OCI-LY1 (cell line): ENCODE results near the gene GRM7.

ENCODE experiments used
- H2AFZ ChIP-seq: fragments of 200-600 bp; sonication (generic), shearing (Covaris generic); 2 replicates; pipeline ENCODE4 v1.6.0; 2014; ENCODE audit warnings: antibody characterized with exemption, mild to moderate bottlenecking, low read length
- H3F3A ChIP-seq: fragments of 200-600 bp; sonication (generic), shearing (Covaris generic); 2 replicates; pipeline ENCODE4 v1.6.0; 2014; ENCODE audit warnings: mild to moderate bottlenecking, antibody characterized with exemption, low read length, moderate library complexity; ENCODE audit not compliant: insufficient read depth
- H3K27ac ChIP-seq: fragments of 200-600 bp; sonication (generic); 2 replicates; pipeline ENCODE4 v1.5.1; 2014; ENCODE audit warnings: low read length, mixed run types, mild to moderate bottlenecking, low read depth; ENCODE audit not compliant: poor library complexity, severe bottlenecking
- H3K27me3 ChIP-seq: fragments of 200-600 bp; sonication (generic); 2 replicates; pipeline ENCODE4 v1.6.0; 2014; ENCODE audit warnings: antibody characterized with exemption, mild to moderate bottlenecking, low read length, moderate library complexity; ENCODE audit not compliant: insufficient read depth
- H3K36me3 ChIP-seq: fragments of 200-600 bp; sonication (generic); 2 replicates; pipeline ENCODE4 v1.6.1; 2014; ENCODE audit warnings: mild to moderate bottlenecking, antibody characterized with exemption, low read length, moderate library complexity, mixed read lengths; ENCODE audit not compliant: insufficient read depth
- H3K4me1 ChIP-seq: fragments of 200-600 bp; sonication (generic); 2 replicates; pipeline ENCODE4 v1.5.1; 2014; ENCODE audit warnings: mild to moderate bottlenecking, low read length, moderate library complexity; ENCODE audit not compliant: insufficient read depth, severe bottlenecking
- H3K4me2 ChIP-seq: fragments of 200-600 bp; sonication (generic), shearing (Covaris generic); 2 replicates; pipeline ENCODE4 v1.6.1; 2014; ENCODE audit warnings: low read length
- H3K4me3 ChIP-seq: fragments of 200-600 bp; sonication (generic); 2 replicates; pipeline ENCODE4 v1.5.1; 2014; ENCODE audit warnings: low read length, low read depth, mild to moderate bottlenecking, mixed read lengths; ENCODE audit not compliant: poor library complexity, severe bottlenecking
- H3K79me2 ChIP-seq: fragments of 200-600 bp; shearing (Covaris generic); 2 replicates; pipeline ENCODE4 v1.6.1; 2016; ENCODE audit warnings: mixed run types, low read length, mixed read lengths; ENCODE audit not compliant: insufficient read depth
- H3K9ac ChIP-seq: fragments of 200-600 bp; sonication (generic), shearing (Covaris generic); 2 replicates; pipeline ENCODE4 v1.6.1; 2014; ENCODE audit warnings: mild to moderate bottlenecking, low read length, mixed read lengths
- H3K9me2 ChIP-seq: fragments of 200-600 bp; sonication (generic), shearing (Covaris generic); 2 replicates; pipeline ENCODE4 v1.6.1; 2014; ENCODE audit warnings: low read depth, mild to moderate bottlenecking, low read length, mixed read lengths
- H3K9me3 ChIP-seq: fragments of 200-600 bp; shearing (Covaris generic); 2 replicates; pipeline ENCODE4 v1.6.1; 2014; ENCODE audit warnings: low read length, mixed read lengths
- H4K20me1 ChIP-seq: fragments of 200-600 bp; sonication (generic), shearing (Covaris generic); 2 replicates; pipeline ENCODE4 v1.6.0; 2016; ENCODE audit warnings: mild to moderate bottlenecking, low read length; ENCODE audit not compliant: insufficient read depth
- EZH2 ChIP-seq: fragments of 200-600 bp; sonication (generic), shearing (Covaris generic); IDR thresholded peaks from 2 replicates; pipeline ENCODE4 v1.8.0; 2017; ENCODE audit warnings: borderline replicate concordance, mixed run types, mild to moderate bottlenecking, antibody characterized with exemption, low read length, moderate library complexity, mixed read lengths
- TF ChIP-seq, protein P1 (sequence below): fragments of 200-600 bp; sonication (generic), shearing (Covaris generic); IDR thresholded peaks from 2 replicates; pipeline ENCODE4 v1.5.1; 2017; ENCODE audit warnings: mild to moderate bottlenecking, antibody characterized with exemption, low read length, moderate library complexity, mixed read lengths

Gene GRM7

DNA sequence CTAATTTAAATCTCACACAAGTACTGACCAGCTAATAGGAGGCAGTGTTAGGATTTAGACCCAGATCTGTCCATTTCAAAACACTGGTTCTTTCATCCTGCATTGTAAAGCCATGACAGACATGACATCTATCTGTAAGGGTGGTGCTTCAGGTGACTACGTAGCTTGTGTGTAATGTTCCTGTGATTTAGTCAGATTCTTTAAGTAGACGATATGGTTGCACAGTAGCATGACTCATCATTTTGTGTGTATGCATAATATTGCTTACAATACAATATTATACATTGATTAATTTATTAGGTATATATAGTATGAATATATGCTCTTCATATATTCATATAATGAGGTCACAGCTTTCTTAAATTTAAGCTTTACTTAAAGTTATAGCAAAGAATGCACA lies 628.5 kb downstream of the GRM7 start:
- Histone ChIP-seq H3K27me3 (no peaks in the 10 kb centered on the region), H3K4me1 (no peaks in the 10 kb centered on the region), H3K27ac (no peak overlapping the region), H3K79me2 (no peaks in the 10 kb centered on the region), H3K9me2 (no peaks in the 10 kb centered on the region), H3K9ac (no peak overlapping the region), H4K20me1 (no peaks in the 10 kb centered on the region), H3F3A (no peaks in the 10 kb centered on the region), H2AFZ (no peak overlapping the region), H3K36me3 (no peaks in the 10 kb centered on the region), H3K4me3 (no peak overlapping the region), H3K4me2 (no peak overlapping the region), H3K9me3 (no peaks in the 10 kb centered on the region)
- TF ChIP-seq, protein P1, sequence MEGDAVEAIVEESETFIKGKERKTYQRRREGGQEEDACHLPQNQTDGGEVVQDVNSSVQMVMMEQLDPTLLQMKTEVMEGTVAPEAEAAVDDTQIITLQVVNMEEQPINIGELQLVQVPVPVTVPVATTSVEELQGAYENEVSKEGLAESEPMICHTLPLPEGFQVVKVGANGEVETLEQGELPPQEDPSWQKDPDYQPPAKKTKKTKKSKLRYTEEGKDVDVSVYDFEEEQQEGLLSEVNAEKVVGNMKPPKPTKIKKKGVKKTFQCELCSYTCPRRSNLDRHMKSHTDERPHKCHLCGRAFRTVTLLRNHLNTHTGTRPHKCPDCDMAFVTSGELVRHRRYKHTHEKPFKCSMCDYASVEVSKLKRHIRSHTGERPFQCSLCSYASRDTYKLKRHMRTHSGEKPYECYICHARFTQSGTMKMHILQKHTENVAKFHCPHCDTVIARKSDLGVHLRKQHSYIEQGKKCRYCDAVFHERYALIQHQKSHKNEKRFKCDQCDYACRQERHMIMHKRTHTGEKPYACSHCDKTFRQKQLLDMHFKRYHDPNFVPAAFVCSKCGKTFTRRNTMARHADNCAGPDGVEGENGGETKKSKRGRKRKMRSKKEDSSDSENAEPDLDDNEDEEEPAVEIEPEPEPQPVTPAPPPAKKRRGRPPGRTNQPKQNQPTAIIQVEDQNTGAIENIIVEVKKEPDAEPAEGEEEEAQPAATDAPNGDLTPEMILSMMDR, result no peak
- no peak for TF ChIP-seq EZH2

DNA sequence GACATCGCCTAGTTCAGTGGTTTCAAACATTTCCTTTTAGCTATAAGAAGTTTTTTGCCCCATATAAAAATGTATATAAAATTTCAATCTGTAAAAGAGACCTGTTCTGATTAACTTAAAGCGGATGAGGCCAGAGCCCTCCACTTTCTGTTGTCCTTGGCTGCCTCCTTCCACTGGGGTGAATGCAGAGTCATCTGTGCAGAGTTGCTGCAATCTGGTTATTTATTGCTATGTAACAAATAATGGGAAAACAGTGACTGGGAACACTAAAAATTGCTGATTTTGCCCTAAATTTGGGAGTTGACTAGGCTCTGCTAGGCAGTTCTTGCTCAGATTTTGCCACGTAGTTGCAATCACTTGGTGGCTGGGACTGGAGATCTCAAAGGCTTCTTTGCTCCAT lies 637.8 kb downstream of the GRM7 start:
- Histone ChIP-seq H2AFZ (no peak overlapping the region), H3K9me2 (no peaks in the 10 kb centered on the region), H3K79me2 (no peaks in the 10 kb centered on the region), H3F3A (no peaks in the 10 kb centered on the region), H3K4me1 (no peaks in the 10 kb centered on the region), H3K4me3 (no peak overlapping the region), H3K9me3 (no peaks in the 10 kb centered on the region), H3K27me3 (no peaks in the 10 kb centered on the region), H4K20me1 (no peaks in the 10 kb centered on the region), H3K27ac (no peak overlapping the region), H3K4me2 (no peak overlapping the region), H3K36me3 (no peaks in the 10 kb centered on the region), H3K9ac (no peak overlapping the region)
- TF ChIP-seq EZH2, result no peak
- TF ChIP-seq, protein P1, result no peak

DNA sequence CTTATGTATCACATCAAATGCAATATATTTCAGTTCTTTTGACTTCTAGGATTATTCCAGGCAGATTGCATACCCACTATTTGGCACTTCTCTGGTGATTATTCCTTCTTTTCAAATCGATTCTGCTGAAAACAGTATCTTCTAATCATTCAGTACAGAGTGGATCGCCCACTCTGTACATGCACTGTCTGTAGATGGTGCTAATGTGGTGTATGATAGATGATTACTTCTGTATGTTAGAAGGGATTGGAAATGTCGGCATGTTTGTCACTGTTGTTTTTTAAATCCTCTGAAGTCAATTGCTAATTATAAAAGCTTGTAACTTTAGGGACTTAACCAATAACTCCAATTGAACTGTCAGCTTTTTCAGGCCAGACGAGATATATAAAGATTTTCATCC lies 642.5 kb downstream of the GRM7 start:
- no peaks in the 10 kb centered on the region for H3K36me3 ChIP-seq
- H3K27me3 ChIP-seq, result no peaks in the 10 kb centered on the region
- no peak overlapping the region for H3K4me2 ChIP-seq
- H3K27ac ChIP-seq, result no peak overlapping the region
- no peaks in the 10 kb centered on the region for H3K9me3 ChIP-seq
- H3F3A ChIP-seq, result no peaks in the 10 kb centered on the region
- no peak overlapping the region for H3K4me3 ChIP-seq
- no peaks in the 10 kb centered on the region for H4K20me1 ChIP-seq
- H3K79me2 ChIP-seq, result no peaks in the 10 kb centered on the region
- no peaks in the 10 kb centered on the region for H3K4me1 ChIP-seq
- no peak overlapping the region for H2AFZ ChIP-seq
- H3K9ac ChIP-seq, result no peak overlapping the region
- no peaks in the 10 kb centered on the region for H3K9me2 ChIP-seq
- TF ChIP-seq, protein P1, result no peak
